Kidney epithelial cell (primary cell): ENCODE data around the gene RAMACL. TPM values are rescaled to one million over a fixed set of nuclear protein-coding genes. Genes with fewer than 3 reads are reported as not detected.

Source experiments
- DNase-seq: peaks from one replicate; pipeline ENCODE4 v3.0.0-alpha.2; 2010; ENCODE audit warnings: low read depth
- H3K27me3 ChIP-seq: 2 replicates; pipeline ENCODE4 v1.6.0; 2011; ENCODE audit warnings: low read length; ENCODE audit not compliant: control insufficient read depth, insufficient read depth
- H3K36me3 ChIP-seq: 2 replicates; pipeline ENCODE4 v1.5.1; 2011; ENCODE audit warnings: low read length; ENCODE audit not compliant: control insufficient read depth, insufficient read depth
- H3K4me3 ChIP-seq: 2 replicates; pipeline ENCODE4 v1.5.1; 2011; ENCODE audit warnings: low read depth, mild to moderate bottlenecking, control low read depth, low read length
- total RNA-seq: library from RNA; depleted of rRNA; stranded (reverse); fragments of >200 nt; gene quantifications from 2 replicates; pipeline ENCODE4 v1.2.3, GENCODE V29; 2015
- TF ChIP-seq, protein P1 (sequence below): IDR thresholded peaks from 2 replicates; pipeline ENCODE4 v1.5.1; 2011; ENCODE audit warnings: mild to moderate bottlenecking, moderate library complexity, low read length, control low read depth, inconsistent platforms; ENCODE audit not compliant: insufficient read depth, poor library complexity, severe bottlenecking

Gene RAMACL
- total RNA-seq, 1 donor from 2014 or later = 0.88 TPM

DNA sequence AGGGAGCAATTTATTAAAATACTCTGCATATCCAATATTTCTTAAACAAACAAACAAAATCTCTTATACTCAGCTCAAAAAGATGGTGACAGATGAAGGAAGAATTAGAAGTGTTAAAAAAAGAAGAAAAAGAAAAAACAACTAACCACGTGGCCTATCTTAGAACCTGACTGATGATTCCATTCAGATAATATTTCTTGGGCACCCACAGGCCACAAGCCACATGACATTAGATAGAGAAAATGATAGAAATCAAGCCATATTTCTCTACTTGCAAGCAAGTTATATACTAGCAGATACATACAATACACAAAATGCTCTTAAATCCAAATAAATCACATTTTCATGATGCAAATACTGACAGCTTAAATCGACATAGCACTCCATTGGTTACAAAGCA lies 14.5 kb upstream of the RAMACL start:
- TF ChIP-seq, protein P1, sequence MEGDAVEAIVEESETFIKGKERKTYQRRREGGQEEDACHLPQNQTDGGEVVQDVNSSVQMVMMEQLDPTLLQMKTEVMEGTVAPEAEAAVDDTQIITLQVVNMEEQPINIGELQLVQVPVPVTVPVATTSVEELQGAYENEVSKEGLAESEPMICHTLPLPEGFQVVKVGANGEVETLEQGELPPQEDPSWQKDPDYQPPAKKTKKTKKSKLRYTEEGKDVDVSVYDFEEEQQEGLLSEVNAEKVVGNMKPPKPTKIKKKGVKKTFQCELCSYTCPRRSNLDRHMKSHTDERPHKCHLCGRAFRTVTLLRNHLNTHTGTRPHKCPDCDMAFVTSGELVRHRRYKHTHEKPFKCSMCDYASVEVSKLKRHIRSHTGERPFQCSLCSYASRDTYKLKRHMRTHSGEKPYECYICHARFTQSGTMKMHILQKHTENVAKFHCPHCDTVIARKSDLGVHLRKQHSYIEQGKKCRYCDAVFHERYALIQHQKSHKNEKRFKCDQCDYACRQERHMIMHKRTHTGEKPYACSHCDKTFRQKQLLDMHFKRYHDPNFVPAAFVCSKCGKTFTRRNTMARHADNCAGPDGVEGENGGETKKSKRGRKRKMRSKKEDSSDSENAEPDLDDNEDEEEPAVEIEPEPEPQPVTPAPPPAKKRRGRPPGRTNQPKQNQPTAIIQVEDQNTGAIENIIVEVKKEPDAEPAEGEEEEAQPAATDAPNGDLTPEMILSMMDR = no peak
- DNase-seq = no peak
- Histone ChIP-seq H3K27me3 (no peaks in the 10 kb centered on the region), H3K36me3 (no peaks in the 10 kb centered on the region), H3K4me3 (no peak overlapping the region)

DNA sequence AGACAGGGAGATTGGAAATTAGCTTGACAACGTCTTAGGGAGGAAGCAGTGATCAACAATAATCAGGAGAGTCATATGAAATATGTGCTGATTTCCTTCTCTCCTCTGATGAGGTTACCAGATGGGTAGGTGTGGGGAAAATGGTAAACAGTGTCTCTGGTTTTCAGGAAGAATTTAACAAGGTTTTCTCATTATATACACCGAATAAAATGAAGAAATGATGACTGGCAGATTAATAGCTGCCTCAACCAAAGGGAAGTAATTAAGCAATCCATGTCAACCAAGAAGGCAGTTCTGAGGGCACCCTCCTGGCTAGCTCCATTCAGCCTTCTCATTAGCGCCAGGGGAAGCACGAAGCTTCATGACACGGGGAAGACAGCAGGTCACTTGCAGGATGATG lies 12.7 kb upstream of the RAMACL start:
- TF ChIP-seq, protein P1 = no peak
- Histone ChIP-seq H3K4me3 (no peak overlapping the region), H3K27me3 (no peaks in the 10 kb centered on the region), H3K36me3 (no peaks in the 10 kb centered on the region)
- DNase-seq = no peak

DNA sequence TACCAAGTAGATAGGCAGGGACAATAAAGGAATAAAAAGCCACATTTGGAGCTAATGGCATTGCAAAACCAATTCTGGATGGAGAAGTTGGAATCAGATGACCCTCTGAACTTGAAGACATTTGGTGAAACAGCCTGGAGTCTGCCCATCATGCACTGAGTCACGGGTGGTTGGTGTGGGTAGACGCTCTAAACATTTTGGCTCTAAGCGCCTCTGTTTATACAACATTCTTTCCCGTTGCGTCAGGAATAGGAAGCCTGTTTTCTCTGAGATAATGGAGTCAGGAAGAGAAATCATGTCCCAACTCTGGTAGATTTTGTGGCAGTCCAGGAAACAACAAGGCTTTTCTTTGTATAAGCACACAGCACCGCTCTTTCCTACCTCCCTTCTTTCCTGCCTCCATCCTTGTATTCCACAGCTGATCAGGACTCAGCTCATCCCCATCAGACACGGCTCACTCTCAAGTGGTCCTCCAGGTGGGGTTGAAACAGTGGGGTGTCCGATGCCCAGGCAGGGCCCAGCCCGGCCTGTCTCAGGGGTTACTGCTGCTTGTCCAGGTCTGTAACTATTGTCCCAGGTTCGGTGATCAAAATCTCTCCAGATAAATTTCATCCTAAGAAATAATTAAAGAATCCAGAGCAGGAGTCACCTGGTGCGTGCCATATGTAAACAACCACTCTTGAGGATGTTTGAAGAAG lies 12.1 kb upstream of the RAMACL start:
- TF ChIP-seq, protein P1 = no peak
- Histone ChIP-seq H3K4me3 (no peak overlapping the region), H3K27me3 (no peaks in the 10 kb centered on the region), H3K36me3 (no peaks in the 10 kb centered on the region)
- DNase-seq = no peak

DNA sequence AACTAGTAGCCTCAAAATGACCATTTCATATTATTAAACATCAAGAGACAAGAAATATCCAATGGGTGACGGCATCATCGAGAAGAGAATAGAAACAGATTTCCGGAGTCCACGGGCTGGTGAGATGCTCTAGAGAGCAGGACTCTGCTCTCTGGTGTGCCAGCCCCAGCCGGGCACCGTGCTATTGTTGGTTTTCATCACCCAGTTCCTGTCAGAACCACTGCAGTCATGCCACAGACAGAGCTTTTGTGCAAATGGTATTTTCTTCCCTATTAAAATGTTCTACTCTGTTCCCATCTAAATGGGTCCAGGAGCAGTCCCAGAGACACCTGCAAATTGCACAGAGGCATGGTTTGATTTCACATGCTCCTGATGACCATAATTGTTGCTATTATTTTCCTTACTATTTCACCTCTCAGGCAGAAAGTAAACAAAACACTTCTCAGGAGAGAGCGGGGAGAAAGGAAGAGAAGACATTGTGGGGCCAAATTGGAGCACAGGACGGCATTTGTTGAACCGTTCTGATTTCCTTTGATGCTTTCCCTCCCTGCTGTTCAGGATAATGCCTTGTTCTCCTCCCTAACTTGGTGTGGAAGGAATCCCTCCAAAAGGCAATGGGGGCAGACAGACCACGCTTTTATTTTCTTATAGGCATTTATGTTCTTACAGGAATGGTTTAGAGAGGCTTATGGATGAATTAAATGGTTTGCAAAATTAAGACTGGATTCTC lies 11.4 kb upstream of the RAMACL start:
- Histone ChIP-seq H3K4me3 (no peak overlapping the region), H3K27me3 (no peaks in the 10 kb centered on the region), H3K36me3 (no peaks in the 10 kb centered on the region)
- no peak for DNase-seq
- TF ChIP-seq, protein P1 = no peak

DNA sequence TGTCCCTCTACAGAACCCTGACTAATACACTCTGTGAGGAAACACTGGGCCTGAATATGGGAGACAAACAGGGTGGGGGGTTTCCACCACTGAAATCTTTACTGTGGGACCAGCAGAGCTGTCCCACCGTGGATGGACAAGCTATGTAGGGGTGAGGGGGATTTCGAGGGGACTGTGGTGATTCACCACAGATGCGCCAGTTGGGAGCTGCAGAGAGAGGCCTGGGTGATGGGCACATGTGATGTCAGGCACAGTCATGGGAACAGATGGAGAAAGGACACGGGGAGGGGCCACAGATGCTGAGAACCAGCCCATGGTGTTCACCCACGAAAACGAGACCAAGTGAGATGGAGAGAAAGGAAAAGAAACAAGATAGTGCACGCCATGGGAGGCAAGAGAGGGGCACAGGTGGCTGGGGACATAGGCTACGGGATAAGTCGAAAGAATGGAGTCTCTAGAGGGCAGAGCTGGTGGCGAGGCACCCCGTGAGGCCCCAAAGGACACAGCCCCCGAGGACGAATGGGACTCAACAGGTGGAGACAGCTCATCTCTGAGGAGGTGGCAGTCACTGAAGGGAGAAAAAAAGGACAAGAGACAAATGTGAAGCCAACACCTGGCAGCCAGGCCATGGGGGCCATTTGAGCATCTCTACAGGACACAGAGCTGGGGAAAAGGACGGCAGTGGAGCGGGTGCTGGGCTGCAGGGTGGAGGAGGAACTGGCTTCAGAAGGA lies 10.5 kb upstream of the RAMACL start:
- no peaks in the 10 kb centered on the region for H3K36me3 ChIP-seq
- no peaks in the 10 kb centered on the region for H3K27me3 ChIP-seq
- DNase-seq = no peak
- TF ChIP-seq, protein P1 = no peak
- no peak overlapping the region for H3K4me3 ChIP-seq
